Lower lobe of right lung (tissue), 2 donors: ENCODE results near the gene PARP12. TPM values are rescaled to one million over a fixed set of nuclear protein-coding genes. Genes with fewer than 3 reads are reported as not detected.

Source experiments
- ATAC-seq, 2 donors: fragments of 200-7000 bp; cut with Tn5 transposase; one replicate each; pipeline ENCODE4 v1.9.1; 2020 to 2022; ENCODE audit warnings: mild to moderate bottlenecking in 2 of 2, moderate library complexity in 2 of 2
- DNase-seq: peaks from one replicate; pipeline ENCODE4 v3.0.0-alpha.2; 2020
- H3K27ac ChIP-seq: fragments of 200-600 bp; one replicate; pipeline ENCODE4 v1.8.0; 2022
- H3K27me3 ChIP-seq: fragments of 200-600 bp; one replicate; pipeline ENCODE4 v1.8.0; 2022; ENCODE audit warnings: low read depth
- H3K36me3 ChIP-seq: fragments of 200-600 bp; one replicate; pipeline ENCODE4 v1.8.0; 2022; ENCODE audit warnings: mild to moderate bottlenecking
- H3K4me1 ChIP-seq: fragments of 200-600 bp; one replicate; pipeline ENCODE4 v1.8.0; 2022
- H3K4me3 ChIP-seq: fragments of 200-600 bp; one replicate; pipeline ENCODE4 v1.8.0; 2022; ENCODE audit warnings: mild to moderate bottlenecking
- H3K9me3 ChIP-seq: fragments of 200-600 bp; one replicate; pipeline ENCODE4 v1.8.0; 2022
- CTCF ChIP-seq: fragments of 200-600 bp; IDR thresholded peaks from one replicate; pipeline ENCODE4 v1.8.0; 2022; ENCODE audit warnings: antibody characterized with exemption, mild to moderate bottlenecking
- intact Hi-C: fragments of 100-400 bp; cut with DNase I; formaldehyde crosslinking; loops from one replicate; pipeline ENCODE4 v1.11.0; 2022
- total RNA-seq: library from RNA; stranded (reverse); fragmentation: NEBNext Ultra II Directional; extraction: Animal tissue kit (Norgen Biotek cat#: 25700); gene quantifications from one replicate; pipeline ENCODE4 v1.2.1, GENCODE V29; 2021
- donor health status: DM: no; HTN: yes; CAD: no; lungs with severe emphysema.

The PARP12 gene
- total RNA-seq, 1 donor from 2014 or later: 122 TPM

DNA sequence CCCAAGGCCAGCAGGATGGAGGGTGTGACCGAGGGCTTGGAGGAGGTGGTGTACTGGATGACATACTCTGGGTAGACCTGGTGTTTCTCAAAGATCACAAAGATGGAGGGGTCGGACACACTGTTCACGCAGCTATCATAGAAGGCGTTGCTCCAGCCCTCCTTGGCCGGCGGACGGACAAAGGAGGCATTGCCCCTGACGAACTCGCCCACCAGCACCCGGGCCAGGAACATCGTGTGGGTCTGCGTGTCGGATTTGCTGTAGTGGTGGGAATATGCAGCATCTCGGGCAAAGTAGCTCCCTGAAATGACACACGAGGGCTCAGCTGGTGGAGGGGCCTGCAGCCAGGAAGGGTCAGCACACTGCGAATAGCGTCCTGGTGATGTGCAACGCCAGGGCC lies 38.2 kb downstream of the PARP12 start:
- H3K27ac ChIP-seq: no peak overlapping the region
- DNase-seq (no peak), ATAC-seq (no peak)
- H3K4me3 ChIP-seq: no peak overlapping the region
- H3K36me3 ChIP-seq: peaks cover 71% of the 10 kb centered on the region
- no peaks in the 10 kb centered on the region for H3K27me3 ChIP-seq
- no peaks in the 10 kb centered on the region for H3K4me1 ChIP-seq
- no peaks in the 10 kb centered on the region for H3K9me3 ChIP-seq
- intact Hi-C loops: no loop called here
- no peak for TF ChIP-seq CTCF

DNA sequence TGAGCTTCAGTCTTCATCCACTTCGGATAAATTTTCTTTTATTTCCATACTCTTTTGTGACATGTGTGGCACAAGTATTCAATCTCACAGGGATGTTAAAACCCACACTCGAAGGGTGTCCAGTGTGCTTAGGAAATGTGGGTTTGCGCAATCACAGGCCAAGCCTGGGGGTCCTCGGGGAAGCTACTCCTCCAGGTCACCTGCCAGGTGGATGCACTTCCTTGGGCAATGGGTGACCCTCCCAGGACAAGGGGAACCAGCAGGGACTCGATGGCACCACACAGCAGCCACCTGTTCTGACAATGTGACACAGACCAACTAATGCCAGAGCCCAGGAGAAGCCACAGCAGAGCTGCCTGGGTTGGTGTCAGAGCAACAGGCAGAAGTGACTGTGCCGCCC lies 39.0 kb downstream of the PARP12 start:
- H3K27me3 ChIP-seq: no peaks in the 10 kb centered on the region
- DNase-seq: no peak
- no peak overlapping the region for H3K27ac ChIP-seq
- H3K9me3 ChIP-seq: no peaks in the 10 kb centered on the region
- TF ChIP-seq CTCF: no peak
- peaks cover 66% of the 10 kb centered on the region for H3K36me3 ChIP-seq
- H3K4me1 ChIP-seq: no peaks in the 10 kb centered on the region
- H3K4me3 ChIP-seq: no peak overlapping the region
- intact Hi-C loops: no loop called here
- ATAC-seq: no peak

DNA sequence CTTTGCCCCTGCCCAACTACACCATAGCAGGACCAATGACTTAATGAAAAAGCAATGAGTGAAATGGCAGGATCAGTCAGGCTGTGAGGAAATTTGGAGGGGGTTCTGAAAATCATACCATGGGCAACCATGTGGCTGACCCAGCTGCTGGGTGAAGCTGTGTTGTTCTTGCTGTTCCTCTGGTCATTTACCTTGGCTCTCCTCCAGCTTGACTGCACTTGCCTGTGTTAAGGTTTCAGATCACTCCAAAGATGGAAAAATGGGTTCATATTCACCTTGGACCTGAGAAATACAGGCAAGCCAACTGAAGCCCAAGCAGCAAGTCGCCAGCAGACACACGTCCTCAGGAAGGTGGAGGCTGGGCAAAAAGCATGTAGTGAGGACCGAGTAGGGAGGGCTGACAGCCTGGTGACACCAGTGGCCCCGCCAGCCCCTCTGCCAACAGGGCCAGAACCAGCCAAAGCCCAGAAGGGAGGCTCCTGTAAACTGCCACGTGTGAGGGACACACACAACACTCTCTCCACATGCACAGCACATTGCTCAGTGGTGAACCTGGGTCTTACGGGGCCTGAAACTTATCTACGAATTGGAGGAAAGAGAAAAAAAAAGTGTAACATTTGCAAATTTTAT lies 40.1 kb downstream of the PARP12 start:
- H3K9me3 ChIP-seq: no peaks in the 10 kb centered on the region
- H3K4me1 ChIP-seq: no peaks in the 10 kb centered on the region
- H3K27me3 ChIP-seq: no peaks in the 10 kb centered on the region
- H3K36me3 ChIP-seq: peaks cover 56% of the 10 kb centered on the region
- no peak overlapping the region for H3K27ac ChIP-seq
- TF ChIP-seq CTCF: no peak
- no peak overlapping the region for H3K4me3 ChIP-seq
- DNase-seq: no peak
- no peak for ATAC-seq
- intact Hi-C loops: no loop called here

DNA sequence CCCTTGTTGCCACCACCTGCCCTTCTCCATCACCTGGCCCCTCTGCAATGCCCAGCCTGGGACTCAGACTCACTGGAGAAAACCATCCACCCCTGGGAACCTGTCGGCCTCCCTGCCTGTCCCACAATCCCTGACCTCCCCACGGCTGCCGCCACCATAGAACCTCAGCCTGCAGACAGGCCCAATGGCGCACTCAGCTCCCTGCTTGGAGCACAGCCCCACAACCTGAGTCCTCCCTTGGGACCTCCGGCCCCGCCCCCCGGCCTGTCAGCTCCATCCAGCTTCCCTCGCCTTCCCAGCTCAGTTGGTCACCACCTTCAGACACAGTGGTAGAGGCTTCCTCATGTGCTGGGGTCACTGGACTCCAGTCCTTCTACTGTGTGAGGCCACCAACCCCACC lies 41.1 kb downstream of the PARP12 start:
- no peak for ATAC-seq
- TF ChIP-seq CTCF: no peak
- Histone ChIP-seq H3K4me1 (no peaks in the 10 kb centered on the region), H3K4me3 (no peak overlapping the region), H3K27ac (no peak overlapping the region), H3K9me3 (no peaks in the 10 kb centered on the region), H3K27me3 (no peaks in the 10 kb centered on the region), H3K36me3 (peaks cover 45% of the 10 kb centered on the region)
- intact Hi-C loops: no loop called here
- DNase-seq: no peak

GRCh38 chr7:140019606-140020005 lies 43.1 kb downstream of the PARP12 start:
- Histone ChIP-seq H3K4me3 (no peak overlapping the region), H3K4me1 (no peaks in the 10 kb centered on the region), H3K36me3 (peaks cover 25% of the 10 kb centered on the region), H3K27me3 (no peaks in the 10 kb centered on the region), H3K27ac (no peak overlapping the region), H3K9me3 (no peaks in the 10 kb centered on the region)
- no peak for ATAC-seq
- no peak for TF ChIP-seq CTCF
- no peak for DNase-seq
- intact Hi-C loops: no loop called here
